K562 (cell line): ENCODE data around the gene ARMH1. TPM values are rescaled to one million over a fixed set of nuclear protein-coding genes. Genes with fewer than 3 reads are reported as not detected.

Source experiments
- ATAC-seq: fragments of 200-7000 bp; cut with Tn5 transposase; 3 replicates; pipeline ENCODE4 v1.9.1; 2020; ENCODE audit warnings: moderate library complexity
- BruUV-seq: library from RNA; stranded (reverse); fragments of 400-500 nt; replicated peaks from 2 replicates; lab custom pipeline; 2021; lab: Mats Ljungman, UMichigan
- CTCF ChIA-PET: fragments of 300-600 bp; formaldehyde crosslinking; extraction: SDS; loops from one replicate; lab custom pipeline; 2021; ENCODE audit warnings: low intra/inter-chr PET ratio; lab: Yijun Ruan, JAX
- POLR2A ChIA-PET: fragments of 300-600, 350-650 bp; sonication (Branson Sonifier 250); formaldehyde crosslinking; extraction: SDS; loops from one replicate; lab custom pipeline; 2021; ENCODE audit warnings: antibody characterized with exemption, inconsistent platforms; lab: Yijun Ruan, JAX
- DNase-seq, 4 experiments: peaks; one replicate each; pipeline versions ENCODE4 v3.0.0 to v3.0.0-alpha.2; 2011 to 2018; ENCODE audit warnings: low spot score in 3 of 4, mixed read lengths in 3 of 4; ENCODE audit errors: extremely low read depth in 1 of 4
- FAIRE-seq: peaks from 2 replicates; lab custom pipeline; 2011; peaks lifted over from hg19 to GRCh38; lab: Jason Lieb, UNC
- H2AFZ ChIP-seq: 2 replicates; pipeline ENCODE4 v1.6.0; 2011; ENCODE audit warnings: low read depth, low read length, control low read depth, inconsistent platforms
- H3K27ac ChIP-seq: fragments of 200-600 bp; 3 replicates; pipeline ENCODE4 v1.8.0; 2011; ENCODE audit warnings: low read depth, mild to moderate bottlenecking, control low read depth, inconsistent platforms, low read length, moderate library complexity, mixed read lengths; ENCODE audit errors: extremely low read depth
- H3K27me3 ChIP-seq, 2 experiments: fragments of 300-600 bp in 1 of 2; 2 replicates in 1 of 2; 3 replicates in 1 of 2; pipeline versions ENCODE4 v1.6.0 to v1.8.0; 2011; ENCODE audit warnings: inconsistent platforms in 2 of 2, low read length in 2 of 2, mild to moderate bottlenecking in 1 of 2, mixed read lengths in 1 of 2, moderate library complexity in 1 of 2; ENCODE audit not compliant: control insufficient read depth in 2 of 2, insufficient read depth in 2 of 2
- H3K36me3 ChIP-seq: fragments of 300-600 bp; 3 replicates; pipeline ENCODE4 v1.8.0; 2011; ENCODE audit warnings: mild to moderate bottlenecking, low read length, inconsistent platforms; ENCODE audit not compliant: control insufficient read depth, insufficient read depth
- H3K4me1 ChIP-seq, 2 experiments: fragments of 200-600 bp in 1 of 2; replicated peaks in 1 of 2; 2 replicates in 1 of 2; 3 replicates in 1 of 2; pipeline versions ENCODE4 v1.5.1 to v1.8.0; 2011; ENCODE audit warnings: inconsistent platforms in 2 of 2, low read length in 2 of 2, mild to moderate bottlenecking in 1 of 2, mixed read lengths in 1 of 2, moderate library complexity in 1 of 2; ENCODE audit not compliant: control insufficient read depth in 2 of 2, insufficient read depth in 2 of 2
- H3K4me2 ChIP-seq: 2 replicates; pipeline ENCODE4 v1.6.1; 2011; ENCODE audit warnings: low read length, control low read depth, inconsistent platforms, mixed read lengths; ENCODE audit not compliant: insufficient read depth
- H3K4me3 ChIP-seq: fragments of 200-600 bp; sonication (generic), shearing (Covaris generic); 2 replicates; pipeline ENCODE4 v1.5.1; 2016; ENCODE audit warnings: control low read depth, inconsistent platforms
- H3K79me2 ChIP-seq: fragments of 200-600 bp; 3 replicates; pipeline ENCODE4 v1.8.0; 2011; ENCODE audit warnings: low read length, inconsistent platforms; ENCODE audit not compliant: control insufficient read depth, insufficient read depth
- H3K9ac ChIP-seq, 2 experiments: 2 replicates each; pipeline versions ENCODE4 v1.6.0 to v1.6.1; 2011; ENCODE audit warnings: low read depth in 2 of 2, low read length in 2 of 2, control low read depth in 1 of 2, inconsistent platforms in 1 of 2, mild to moderate bottlenecking in 1 of 2, mixed read lengths in 1 of 2; ENCODE audit not compliant: insufficient read depth in 1 of 2
- H3K9me1 ChIP-seq: one replicate; pipeline ENCODE4 v1.6.0; 2011; ENCODE audit warnings: inconsistent platforms, mild to moderate bottlenecking, low read length, moderate library complexity; ENCODE audit not compliant: control insufficient read depth, insufficient read depth
- H3K9me3 ChIP-seq: replicated peaks from 2 replicates; pipeline ENCODE4 v1.5.1; 2011; ENCODE audit warnings: low read depth, low read length, inconsistent platforms; ENCODE audit not compliant: control insufficient read depth, insufficient read depth
- H4K20me1 ChIP-seq: replicated peaks from 2 replicates; pipeline ENCODE4 v1.6.1; 2011; ENCODE audit warnings: low read length, inconsistent platforms, mixed read lengths; ENCODE audit not compliant: control insufficient read depth, insufficient read depth
- ADNP ChIP-seq: fragments of 200-800 bp; sonication (Bioruptor generic); IDR thresholded peaks from 2 replicates; pipeline ENCODE4 v1.6.1; 2016; ENCODE audit warnings: missing genetic modification characterization, missing compliant biosample characterization
- CBX5 ChIP-seq: IDR thresholded peaks from 2 replicates; pipeline ENCODE4 v1.6.1; 2014; ENCODE audit warnings: low read depth, borderline replicate concordance
- DEAF1 ChIP-seq: fragments of 450-650 bp; formaldehyde crosslinking; IDR thresholded peaks from 2 replicates; pipeline ENCODE4 v1.4.0; 2020; ENCODE audit warnings: mild to moderate bottlenecking, moderate library complexity
- ETV1 ChIP-seq: fragments of 450-650 bp; conservative IDR thresholded peaks from 2 replicates; pipeline ENCODE4 v1.6.1; 2016; ENCODE audit warnings: missing genetic modification characterization, control low read depth, low read depth, missing compliant biosample characterization
- HDAC1 ChIP-seq, 2 experiments: fragments of 450-650 bp; IDR thresholded peaks; 2 replicates each; pipeline ENCODE4 v1.6.1; 2016 to 2017; ENCODE audit warnings: inconsistent platforms in 1 of 2, mild to moderate bottlenecking in 1 of 2, moderate library complexity in 1 of 2
- HIVEP1 ChIP-seq: fragments of 250-450 bp; sonication (Bioruptor Pico); IDR thresholded peaks from 2 replicates; pipeline ENCODE4 v1.4.0; 2020; ENCODE audit warnings: mild to moderate bottlenecking
- PHTF2 ChIP-seq: fragments of 250-450 bp; sonication (Bioruptor Pico); IDR thresholded peaks from 2 replicates; pipeline ENCODE4 v1.5.0; 2021; ENCODE audit warnings: mild to moderate bottlenecking
- SIRT6 ChIP-seq: IDR thresholded peaks from one replicate; pipeline ENCODE4 v1.6.1; 2012; ENCODE audit warnings: low read depth, mild to moderate bottlenecking, control low read depth, inconsistent platforms, low read length, moderate library complexity
- SMC3 ChIP-seq: conservative IDR thresholded peaks from 2 replicates; pipeline ENCODE4 v1.6.1; 2011; ENCODE audit warnings: low read depth, low read length, improper control_type of control experiment; ENCODE audit not compliant: insufficient read depth
- TAF9B ChIP-seq: fragments of 450-650 bp; IDR thresholded peaks from 2 replicates; pipeline ENCODE4 v1.6.1; 2018; ENCODE audit warnings: mild to moderate bottlenecking; ENCODE audit not compliant: partially characterized antibody
- ZKSCAN8 ChIP-seq: fragments of 200-800 bp; sonication (Bioruptor generic); IDR thresholded peaks from 2 replicates; pipeline ENCODE4 v1.6.1; 2016; ENCODE audit warnings: missing genetic modification characterization, missing compliant biosample characterization
- ZNF224 ChIP-seq: sonication (generic); formaldehyde crosslinking; IDR thresholded peaks from 2 replicates; pipeline ENCODE4 v1.8.0; 2022; ENCODE audit warnings: mild to moderate bottlenecking, missing genetic modification reagents
- ZNF274 ChIP-seq: IDR thresholded peaks from 2 replicates; pipeline ENCODE4 v1.6.1; 2011; ENCODE audit warnings: low read depth, mild to moderate bottlenecking, low read length, moderate library complexity, borderline replicate concordance
- WGBS: fragments of 100-300 bp; shearing (Covaris generic); methylation state at CpG from one replicate; pipeline ENCODE4 v1.1.6; 2016; ENCODE audit warnings: low coverage, mixed read lengths; ENCODE audit not compliant: insufficient coverage; ENCODE audit errors: missing lambda C conversion rate; 5-methylcytosine and 5-hydroxymethylcytosine counted together
- in situ Hi-C: fragments of 300-500 bp; cut with MboI; formaldehyde crosslinking; loops from 4 replicates; pipeline ENCODE4 v1.15.0; 2018; ENCODE audit warnings: inconsistent platforms, mixed read lengths
- intact Hi-C: fragments of 100-400 bp; cut with micrococcal nuclease; formaldehyde crosslinking; loops from 2 replicates; pipeline ENCODE4 v1.14.2; 2022
- polyA plus RNA-seq, 8 experiments: library from polyadenylated mRNA; depleted of rRNA in 4 of 8; stranded (reverse) in 5 of 8; unstranded in 3 of 8; fragments of >200 nt; fragmentation: Nextera tagmentation in 2 of 8; fragmentation: Illumina TruSeq in 1 of 8; extraction: Ambion mirVana in 2 of 8; extraction: Trizol in 1 of 8; gene quantifications; 2 replicates each; pipeline versions ENCODE4 v1.2.1 to v1.2.3, GENCODE V29; 2011 to 2014; ENCODE audit warnings: inconsistent platforms in 1 of 8, missing spikeins in 1 of 8
- total RNA-seq, 7 experiments: library from RNA; depleted of rRNA in 6 of 7; stranded (reverse); fragments of >200 nt in 6 of 7; fragmentation: Illumina TruSeq in 2 of 7; extraction: Trizol in 2 of 7; gene quantifications; 2 replicates each; pipeline versions ENCODE4 v1.2.1 to v1.2.3, GENCODE V29; 2011 to 2021; ENCODE audit warnings: low replicate concordance in 1 of 7

The ARMH1 gene
- total and polyA plus RNA-seq, 9 of the 15 experiments (the other 6 are each of a cell fraction or from before 2014, with no cell fraction given): 0.41 TPM; not detected in 8

DNA sequence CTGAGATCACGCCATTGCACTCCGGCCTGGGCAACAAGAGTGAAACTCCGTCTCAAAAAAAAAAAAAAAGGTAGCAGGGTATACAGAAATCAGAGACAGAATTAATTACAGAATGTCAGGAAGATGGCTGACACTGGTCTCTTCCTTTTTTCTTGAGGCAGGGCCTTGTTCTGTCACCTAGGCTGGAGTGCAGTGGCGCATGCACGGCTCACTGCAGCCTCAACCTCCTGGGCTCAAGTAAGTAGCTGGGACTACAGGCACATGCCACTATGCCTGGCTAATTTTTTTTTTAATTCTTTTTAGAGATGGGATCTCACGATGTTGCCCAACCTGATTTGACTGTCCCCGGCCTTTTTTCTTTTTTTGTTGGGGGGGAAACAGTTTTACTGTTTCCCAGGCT lies 40.0 kb downstream of the ARMH1 start:
- Histone ChIP-seq H3K4me1 (peaks cover 0 to 5% of the 10 kb centered on the region in 2 experiments; a peak in 2 of 5 replicates), H3K4me2 (no peak overlapping the region), H3K9ac (peak overlapping the region in 1 of 2 experiments; percentile 57; a peak in 1 of 4 replicates), H3K4me3 (no peak overlapping the region), H3K27ac (no peak overlapping the region), H3K27me3 (peaks cover 23 to 25% of the 10 kb centered on the region in 2 experiments), H2AFZ (peak overlapping the region; percentile 87), H4K20me1 (0 out of 2 replicates have a peak, but pooled peaks cover 3% of the 10 kb centered on the region), H3K9me3 (no peaks in the 10 kb centered on the region), H3K9me1 (no peaks in the 10 kb centered on the region), H3K79me2 (no peaks in the 10 kb centered on the region), H3K36me3 (no peaks in the 10 kb centered on the region)
- BruUV-seq: no TSS peak
- WGBS: 73% methylated on average over 7 of the region's 7 CpGs
- ChIA-PET POLR2A (interaction anchor here (0.7 to 9.1 kb wide), 2 partner anchors 11 to 106 kb away, joined by 3 to 222 read pairs; no protein-coding TSS in a partner anchor), CTCF (no interaction called here)
- intact Hi-C loops (no loop called here), in situ Hi-C loops (no loop called here)
- no peak for TF ChIP-seq ZNF274
- no peak for TF ChIP-seq TAF9B
- no peak for TF ChIP-seq CBX5
- no peak for TF ChIP-seq ZNF224
- no peak for ATAC-seq
- FAIRE-seq: no peak
- no peak for DNase-seq

DNA sequence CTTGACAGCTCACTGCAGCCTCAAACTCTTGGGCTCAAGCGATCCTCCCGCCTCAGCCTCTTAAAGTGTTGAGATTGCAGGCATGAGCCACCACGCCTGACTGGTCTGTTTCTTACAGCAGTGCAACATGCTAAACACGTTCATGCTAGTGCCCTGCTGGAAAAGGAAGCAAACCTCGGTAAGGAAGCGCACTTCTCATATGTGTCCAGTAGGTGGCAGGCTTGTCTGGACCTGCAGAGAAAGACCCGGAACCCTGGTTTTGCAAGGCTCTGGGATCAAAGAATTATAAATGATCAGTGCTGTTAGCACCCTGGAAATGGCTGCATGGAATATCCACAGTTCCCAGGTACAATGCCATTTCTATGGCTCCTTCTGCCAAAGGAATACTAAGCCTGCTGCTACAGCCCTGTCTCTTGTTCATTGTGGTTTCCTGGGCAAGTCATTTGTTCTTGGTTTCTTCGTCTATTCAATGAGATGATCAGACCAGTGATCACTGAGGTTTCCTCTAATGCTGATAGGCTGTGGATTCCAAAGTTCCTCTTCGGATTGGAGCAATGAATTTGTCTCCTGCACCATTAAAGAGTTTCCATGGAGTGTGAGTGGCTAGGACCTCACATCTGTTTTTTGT lies 40.5 kb downstream of the ARMH1 start:
- peaks cover 0 to 5% of the 10 kb centered on the region in 2 experiments; a peak in 2 of 5 replicates for H3K4me1 ChIP-seq
- H2AFZ ChIP-seq: peak overlapping the region; percentile 87
- H3K4me2 ChIP-seq: 0 out of 2 replicates have a peak overlapping the region, but pooled peaks have one; percentile 36
- no peaks in the 10 kb centered on the region for H3K9me3 ChIP-seq
- H3K9me1 ChIP-seq: no peaks in the 10 kb centered on the region
- DNase-seq (peak; percentile 85 to 88 (median 86)), ATAC-seq (peak; percentile 90), FAIRE-seq (peak; percentile 95)
- H3K4me3 ChIP-seq: no peak overlapping the region
- no peaks in the 10 kb centered on the region for H3K79me2 ChIP-seq
- intact Hi-C loops: no loop called here
- peak overlapping the region in 1 of 2 experiments; percentile 57; a peak in 1 of 4 replicates for H3K9ac ChIP-seq
- 2% methylated on average over 9 of the region's 9 CpGs for WGBS
- peaks cover 21 to 23% of the 10 kb centered on the region in 2 experiments; a peak in 4 of 5 replicates for H3K27me3 ChIP-seq
- no peak overlapping the region for H3K27ac ChIP-seq
- H3K36me3 ChIP-seq: no peaks in the 10 kb centered on the region
- 0 out of 2 replicates have a peak, but pooled peaks cover 3% of the 10 kb centered on the region for H4K20me1 ChIP-seq
- ChIA-PET CTCF (no interaction called here), POLR2A (interaction anchor here (9.1 kb wide), 1 partner anchor 106 kb away, joined by 222 read pairs; no protein-coding TSS in a partner anchor)
- in situ Hi-C loops: no loop called here
- BruUV-seq: no TSS peak
- TF ChIP-seq ETV1 (tag) (peak; percentile 47), HDAC1 (IDR thresholded peaks at IDR 0.05) (no peak), HIVEP1 (no peak), DEAF1 (CRISPR knock-in tag) (peak; percentile 42; the same call in 1 of the 2 replicates), ZKSCAN8 (no peak), SMC3 (peak; percentile 55), PHTF2 (no peak), ADNP (tag) (no peak), SIRT6 (no peak)
